K562 (cell line): ENCODE measurements around the gene ARHGDIA. TPM values are rescaled to one million over a fixed set of nuclear protein-coding genes. Genes with fewer than 3 reads are reported as not detected.

Source experiments
- BRD9 ChIP-seq: fragments of 450-650 bp; IDR thresholded peaks from 2 replicates; pipeline ENCODE4 v1.6.1; 2018; ENCODE audit warnings: low read depth; ENCODE audit not compliant: partially characterized antibody
- CEBPG ChIP-seq, 3 experiments: fragments of 200-800 bp in 1 of 3; sonication (Bioruptor generic) in 1 of 3; sonication (generic) in 1 of 3; formaldehyde crosslinking in 1 of 3; IDR thresholded peaks in 2 of 3; conservative IDR thresholded peaks in 1 of 3; 2 replicates each; pipeline versions ENCODE4 v1.6.1 to v1.8.0; 2016 to 2022; ENCODE audit warnings: missing compliant biosample characterization in 2 of 3, missing genetic modification characterization in 2 of 3, mild to moderate bottlenecking in 1 of 3, missing genetic modification reagents in 1 of 3
- FIP1L1 ChIP-seq: fragments of 200-400 bp; formaldehyde crosslinking; IDR thresholded peaks from 2 replicates; pipeline ENCODE4 v1.6.1; 2018; ENCODE audit warnings: mild to moderate bottlenecking, low read depth, low read length; ENCODE audit not compliant: poor library complexity, severe bottlenecking
- HOXB6 ChIP-seq: fragments of 250-450 bp; sonication (Bioruptor Pico); IDR thresholded peaks from 2 replicates; pipeline ENCODE4 v1.5.1; 2022; ENCODE audit warnings: mild to moderate bottlenecking, borderline replicate concordance
- MXI1 ChIP-seq: IDR thresholded peaks from 2 replicates; pipeline ENCODE4 v1.6.1; 2011; ENCODE audit warnings: low read depth, mild to moderate bottlenecking, improper control_type of control experiment, low read length
- NRF1 ChIP-seq, 2 experiments: fragments of 450-650 bp; IDR thresholded peaks in 1 of 2; conservative IDR thresholded peaks in 1 of 2; 2 replicates each; pipeline ENCODE4 v1.6.1; 2014; ENCODE audit warnings: mild to moderate bottlenecking in 2 of 2
- PHTF2 ChIP-seq: fragments of 250-450 bp; sonication (Bioruptor Pico); IDR thresholded peaks from 2 replicates; pipeline ENCODE4 v1.5.0; 2021; ENCODE audit warnings: mild to moderate bottlenecking
- POLR2AphosphoS2 ChIP-seq: IDR thresholded peaks from 2 replicates; pipeline ENCODE4 v1.6.1; 2012; ENCODE audit warnings: low read length, improper control_type of control experiment
- RBM34 ChIP-seq: fragments of 200-400 bp; formaldehyde crosslinking; IDR thresholded peaks from 2 replicates; pipeline ENCODE4 v1.6.1; 2018; ENCODE audit warnings: low read length, borderline replicate concordance; ENCODE audit not compliant: insufficient read depth
- SNRNP70 ChIP-seq: fragments of 200-400 bp; formaldehyde crosslinking; optimal IDR thresholded peaks from 2 replicates; pipeline ENCODE3; 2017; ENCODE audit warnings: low read depth, low read length
- SPI1 ChIP-seq: IDR thresholded peaks from 2 replicates; pipeline ENCODE4 v1.6.1; 2011; ENCODE audit warnings: low read depth, low read length, control low read depth, borderline replicate concordance
- TEAD4 ChIP-seq, 2 experiments: sonication (generic) in 1 of 2; formaldehyde crosslinking in 1 of 2; IDR thresholded peaks; 2 replicates each; pipeline versions ENCODE4 v1.6.1 to v1.8.0; 2012 to 2022; ENCODE audit warnings: borderline replicate concordance in 1 of 2, inconsistent platforms in 1 of 2, low read length in 1 of 2, mild to moderate bottlenecking in 1 of 2, missing genetic modification reagents in 1 of 2
- TRIM24 ChIP-seq, 2 experiments: fragments of 450-650 bp; IDR thresholded peaks; 2 replicates each; pipeline ENCODE4 v1.6.1; 2016
- ZBTB9 ChIP-seq: fragments of 450-650 bp; formaldehyde crosslinking; IDR thresholded peaks from 2 replicates; pipeline ENCODE4 v1.4.0; 2020; ENCODE audit warnings: mild to moderate bottlenecking, moderate library complexity
- ZNF232 ChIP-seq: sonication (generic); formaldehyde crosslinking; IDR thresholded peaks from 2 replicates; pipeline ENCODE4 v1.8.0; 2022; ENCODE audit warnings: mild to moderate bottlenecking, missing genetic modification reagents
- polyA plus RNA-seq, 8 experiments: library from polyadenylated mRNA; depleted of rRNA in 4 of 8; stranded (reverse) in 5 of 8; unstranded in 3 of 8; fragments of >200 nt; fragmentation: Nextera tagmentation in 2 of 8; fragmentation: Illumina TruSeq in 1 of 8; extraction: Ambion mirVana in 2 of 8; extraction: Trizol in 1 of 8; gene quantifications; 2 replicates each; pipeline versions ENCODE4 v1.2.1 to v1.2.3, GENCODE V29; 2011 to 2014; ENCODE audit warnings: inconsistent platforms in 1 of 8, missing spikeins in 1 of 8
- total RNA-seq, 7 experiments: library from RNA; depleted of rRNA in 6 of 7; stranded (reverse); fragments of >200 nt in 6 of 7; fragmentation: Illumina TruSeq in 2 of 7; extraction: Trizol in 2 of 7; gene quantifications; 2 replicates each; pipeline versions ENCODE4 v1.2.1 to v1.2.3, GENCODE V29; 2011 to 2021; ENCODE audit warnings: low replicate concordance in 1 of 7
- TF ChIP-seq, protein P1 (sequence below): fragments of 250-450 bp; sonication (Bioruptor Pico); IDR thresholded peaks from 2 replicates; pipeline ENCODE4 v1.4.0; 2020; ENCODE audit warnings: mild to moderate bottlenecking

ARHGDIA gene
- total and polyA plus RNA-seq, 9 of the 15 experiments (the other 6 are each of a cell fraction or from before 2014, with no cell fraction given): 9.6 to 340 (median 97.6) TPM

DNA sequence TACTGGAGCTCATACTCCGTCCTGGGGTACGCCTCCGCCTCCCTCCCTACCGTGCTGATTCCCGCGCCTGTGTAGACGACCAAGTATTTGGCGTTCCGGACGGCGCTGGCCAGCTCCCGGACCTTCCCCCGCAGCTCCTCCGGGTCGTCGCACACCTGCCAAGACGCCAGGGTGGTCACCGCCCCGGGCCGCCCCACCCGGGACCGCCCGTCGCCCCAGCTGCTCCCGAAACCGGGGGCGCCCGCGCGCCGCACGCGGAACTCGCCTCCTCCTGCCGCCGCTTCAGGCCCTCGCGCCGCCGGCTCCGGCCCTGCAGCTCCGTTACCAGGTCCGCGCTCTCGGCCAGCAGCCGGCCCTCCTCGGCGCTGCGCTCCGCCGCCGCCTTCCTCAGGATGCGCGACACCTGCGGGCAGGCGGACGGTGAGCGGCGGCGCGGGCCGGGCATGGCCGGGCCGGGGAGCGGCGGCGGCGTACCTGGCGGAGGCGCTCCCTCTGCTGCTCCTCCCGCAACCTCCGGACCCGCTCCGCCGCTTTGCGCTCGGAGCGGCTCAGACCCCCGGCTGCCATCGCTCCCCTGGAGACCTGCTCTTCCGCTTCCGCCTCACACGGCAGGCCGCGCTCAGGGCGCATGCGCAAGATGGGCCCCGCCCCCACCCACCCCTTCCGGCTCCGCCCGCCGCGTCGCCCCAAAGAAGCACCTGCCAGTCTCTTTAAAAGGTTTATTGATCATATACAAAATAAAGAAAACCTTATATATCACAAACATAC lies 46.6 kb upstream of the ARHGDIA start, which contains the start of gene SIRT7 (continued):
- TF ChIP-seq MXI1: no peak
- no peak for TF ChIP-seq BRD9
- TF ChIP-seq FIP1L1: peak; percentile 86
- no peak for TF ChIP-seq TRIM24 (IDR thresholded peaks at IDR 0.05)
- no peak for TF ChIP-seq RBM34
- TF ChIP-seq POLR2AphosphoS2: peak; percentile 94
- no peak for TF ChIP-seq SNRNP70
- no peak for TF ChIP-seq SPI1
- TF ChIP-seq ZNF232 (CRISPR knock-in tag): no peak
- TF ChIP-seq, protein P1, sequence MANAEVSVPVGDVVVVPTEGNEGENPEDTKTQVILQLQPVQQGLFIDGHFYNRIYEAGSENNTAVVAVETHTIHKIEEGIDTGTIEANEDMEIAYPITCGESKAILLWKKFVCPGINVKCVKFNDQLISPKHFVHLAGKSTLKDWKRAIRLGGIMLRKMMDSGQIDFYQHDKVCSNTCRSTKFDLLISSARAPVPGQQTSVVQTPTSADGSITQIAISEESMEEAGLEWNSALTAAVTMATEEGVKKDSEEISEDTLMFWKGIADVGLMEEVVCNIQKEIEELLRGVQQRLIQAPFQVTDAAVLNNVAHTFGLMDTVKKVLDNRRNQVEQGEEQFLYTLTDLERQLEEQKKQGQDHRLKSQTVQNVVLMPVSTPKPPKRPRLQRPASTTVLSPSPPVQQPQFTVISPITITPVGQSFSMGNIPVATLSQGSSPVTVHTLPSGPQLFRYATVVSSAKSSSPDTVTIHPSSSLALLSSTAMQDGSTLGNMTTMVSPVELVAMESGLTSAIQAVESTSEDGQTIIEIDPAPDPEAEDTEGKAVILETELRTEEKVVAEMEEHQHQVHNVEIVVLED (CRISPR knock-in tag): no peak
- 0 out of 2 replicates have a peak, but pooled peaks have one; percentile 80 for TF ChIP-seq ZBTB9 (CRISPR knock-in tag)
- no peak for TF ChIP-seq HOXB6 (CRISPR knock-in tag)
- TF ChIP-seq PHTF2 (CRISPR knock-in tag): no peak
- peak; percentile 91 to 92 for TF ChIP-seq NRF1 (conservative IDR thresholded peaks at IDR 0.05 in 1 of 2, IDR thresholded peaks at IDR 0.05 in 1 of 2)
- TF ChIP-seq TEAD4 (IDR thresholded peaks at IDR 0.05; ENCODE audit: low read length): no peak
- no peak for TF ChIP-seq TEAD4 (CRISPR knock-in tag; IDR thresholded peaks at IDR 0.05; ENCODE audit: borderline replicate concordance)
- no peak for TF ChIP-seq CEBPG (CRISPR knock-in tag; IDR thresholded peaks at IDR 0.05)
- no peak for TF ChIP-seq CEBPG (tag; conservative IDR thresholded peaks at IDR 0.05 in 1 of 2, IDR thresholded peaks at IDR 0.05 in 1 of 2)
